H9 (cell line): ENCODE results near the gene TCEA3. TPM values are rescaled to one million over a fixed set of nuclear protein-coding genes. Genes with fewer than 3 reads are reported as not detected.

Source experiments
- DNase-seq: peaks from one replicate; pipeline ENCODE4 v3.0.0-alpha.2; 2017
- H2AFZ ChIP-seq: one replicate; pipeline ENCODE4 v1.6.1; 2013; ENCODE audit warnings: mild to moderate bottlenecking, low read length, control low read depth, moderate library complexity
- H2AK5ac ChIP-seq: 2 replicates; pipeline ENCODE4 v1.6.1; 2013; ENCODE audit warnings: low read length, control low read depth, mixed read lengths; ENCODE audit not compliant: insufficient read length
- H2BK120ac ChIP-seq: one replicate; pipeline ENCODE4 v1.6.1; 2013; ENCODE audit warnings: low read depth, mild to moderate bottlenecking, low read length, control low read depth, inconsistent platforms; ENCODE audit not compliant: poor library complexity, severe bottlenecking
- H2BK12ac ChIP-seq: 2 replicates; pipeline ENCODE4 v1.6.1; 2013; ENCODE audit warnings: low read length, control low read depth, mixed read lengths, low read depth; ENCODE audit not compliant: insufficient read length
- H2BK15ac ChIP-seq: 2 replicates; pipeline ENCODE4 v1.6.1; 2013; ENCODE audit warnings: low read depth, low read length, control low read depth
- H2BK20ac ChIP-seq: one replicate; pipeline ENCODE4 v1.6.1; 2013; ENCODE audit warnings: low read depth, mild to moderate bottlenecking, low read length, control low read depth, inconsistent platforms; ENCODE audit not compliant: poor library complexity, severe bottlenecking
- H2BK5ac ChIP-seq: 2 replicates; pipeline ENCODE4 v1.6.1; 2013; ENCODE audit warnings: low read length, control low read depth, mixed read lengths; ENCODE audit not compliant: insufficient read length
- H3K14ac ChIP-seq: 2 replicates; pipeline ENCODE4 v1.6.1; 2013; ENCODE audit warnings: low read length, control low read depth; ENCODE audit not compliant: insufficient read depth
- H3K18ac ChIP-seq: 2 replicates; pipeline ENCODE4 v1.6.1; 2013; ENCODE audit warnings: low read depth, mild to moderate bottlenecking, mixed read lengths, low read length, control low read depth; ENCODE audit not compliant: insufficient read length
- H3K23ac ChIP-seq: 2 replicates; pipeline ENCODE4 v1.6.1; 2013; ENCODE audit warnings: low read length, control low read depth, mixed read lengths, low read depth; ENCODE audit not compliant: insufficient read length
- H3K23me2 ChIP-seq: 2 replicates; pipeline ENCODE4 v1.6.1; 2013; ENCODE audit warnings: low read depth, mild to moderate bottlenecking, mixed read lengths, low read length, control low read depth; ENCODE audit not compliant: insufficient read length, poor library complexity, severe bottlenecking
- H3K27ac ChIP-seq: 2 replicates; pipeline ENCODE4 v1.5.1; 2013; ENCODE audit warnings: low read length, control low read depth, mixed read lengths, low read depth; ENCODE audit not compliant: insufficient read length
- H3K27me3 ChIP-seq: 2 replicates; pipeline ENCODE4 v1.6.1; 2013; ENCODE audit warnings: low read length, control low read depth, inconsistent platforms; ENCODE audit not compliant: insufficient read depth
- H3K4ac ChIP-seq: 2 replicates; pipeline ENCODE4 v1.6.1; 2013; ENCODE audit warnings: low read depth, mild to moderate bottlenecking, control low read depth, inconsistent platforms, low read length, moderate library complexity
- H3K4me1 ChIP-seq: 2 replicates; pipeline ENCODE4 v1.6.1; 2013; ENCODE audit warnings: low read length, control low read depth, inconsistent platforms; ENCODE audit not compliant: insufficient read depth
- H3K4me2 ChIP-seq: 2 replicates; pipeline ENCODE4 v1.6.1; 2013; ENCODE audit warnings: low read length, control low read depth, mixed read lengths; ENCODE audit not compliant: insufficient read length, insufficient read depth
- H3K56ac ChIP-seq: 2 replicates; pipeline ENCODE4 v1.6.1; 2013; ENCODE audit warnings: low read depth, mild to moderate bottlenecking, mixed read lengths, low read length, control low read depth; ENCODE audit not compliant: insufficient read length
- H3K79me1 ChIP-seq: 2 replicates; pipeline ENCODE4 v1.6.1; 2013; ENCODE audit warnings: low read depth, mild to moderate bottlenecking, moderate library complexity, low read length, control low read depth, inconsistent platforms; ENCODE audit not compliant: insufficient read depth, poor library complexity, severe bottlenecking
- H3K79me2 ChIP-seq: 2 replicates; pipeline ENCODE4 v1.6.1; 2013; ENCODE audit warnings: low read length, control low read depth, inconsistent platforms; ENCODE audit not compliant: insufficient read depth
- H3K9ac ChIP-seq: 2 replicates; pipeline ENCODE4 v1.6.1; 2013; ENCODE audit warnings: low read length, control low read depth, mixed read lengths; ENCODE audit not compliant: insufficient read length; ENCODE audit errors: extremely low read depth
- H3K9me3 ChIP-seq: one replicate; pipeline ENCODE4 v1.6.1; 2013; ENCODE audit warnings: low read depth, low read length, inconsistent platforms; ENCODE audit not compliant: control insufficient read depth
- H3T11ph ChIP-seq: one replicate; pipeline ENCODE4 v1.6.1; 2013; ENCODE audit warnings: mild to moderate bottlenecking, low read length, control low read depth, inconsistent platforms
- H4K20me1 ChIP-seq: one replicate; pipeline ENCODE4 v1.6.1; 2013; ENCODE audit not compliant: control insufficient read depth, insufficient read length, insufficient read depth
- H4K5ac ChIP-seq: 2 replicates; pipeline ENCODE4 v1.6.1; 2013; ENCODE audit warnings: low read depth, mild to moderate bottlenecking, mixed read lengths, low read length, control low read depth; ENCODE audit not compliant: insufficient read length
- H4K8ac ChIP-seq: replicated peaks from 2 replicates; pipeline ENCODE4 v1.6.1; 2013; ENCODE audit warnings: low read length, control low read depth, mixed read lengths, low read depth; ENCODE audit not compliant: insufficient read length
- H4K91ac ChIP-seq: 2 replicates; pipeline ENCODE4 v1.6.1; 2013; ENCODE audit warnings: low read depth, mild to moderate bottlenecking, moderate library complexity, mixed read lengths, low read length, control low read depth; ENCODE audit not compliant: insufficient read length
- H3K27ac Mint-ChIP-seq, 3 experiments: 2 replicates in 2 of 3; 3 replicates in 1 of 3; pipeline ENCODE4 v1.8.0; 2020 to 2021; ENCODE audit warnings: mixed read lengths in 3 of 3, mild to moderate bottlenecking in 1 of 3, moderate library complexity in 1 of 3
- H3K27me3 Mint-ChIP-seq: 2 replicates; pipeline ENCODE4 v1.8.0; 2021; ENCODE audit warnings: low read depth, mild to moderate bottlenecking, moderate library complexity, mixed read lengths
- H3K36me3 Mint-ChIP-seq, 3 experiments: 2 replicates in 2 of 3; 3 replicates in 1 of 3; pipeline ENCODE4 v1.8.0; 2020 to 2021; ENCODE audit warnings: low read depth in 3 of 3, mixed read lengths in 3 of 3; ENCODE audit not compliant: insufficient read depth in 1 of 3
- H3K4me1 Mint-ChIP-seq, 2 experiments: 2 replicates each; pipeline ENCODE4 v1.8.0; 2020; ENCODE audit warnings: mixed read lengths in 2 of 2
- H3K4me3 Mint-ChIP-seq, 2 experiments: 2 replicates in 1 of 2; 3 replicates in 1 of 2; pipeline ENCODE4 v1.8.0; 2020 to 2021; ENCODE audit warnings: mild to moderate bottlenecking in 2 of 2, mixed read lengths in 2 of 2, moderate library complexity in 1 of 2
- H3K9me3 Mint-ChIP-seq, 2 experiments: 2 replicates in 1 of 2; 3 replicates in 1 of 2; pipeline ENCODE4 v1.8.0; 2020; ENCODE audit warnings: mild to moderate bottlenecking in 2 of 2, mixed read lengths in 2 of 2, moderate library complexity in 1 of 2
- CTCF ChIP-seq: fragments of 200-600 bp; sonication (generic); conservative IDR thresholded peaks from 3 replicates; pipeline ENCODE4 v1.8.0; 2021; ENCODE audit warnings: antibody characterized with exemption, mild to moderate bottlenecking
- WGBS: extraction: QIAGEN DNeasy Blood & Tissue Kit; methylation state at CpG from one replicate; pipeline ENCODE4 v1.1.7; 2013; ENCODE audit warnings: missing lambda C conversion rate, low lambda C conversion rate, mixed read lengths; ENCODE audit not compliant: insufficient read length; ENCODE audit errors: extremely low coverage; 5-methylcytosine and 5-hydroxymethylcytosine counted together
- total RNA-seq: library from RNA; stranded (reverse); gene quantifications from 2 replicates; pipeline ENCODE4 v1.2.1, GENCODE V29; 2021

Gene TCEA3
- total RNA-seq, 1 experiment from 2014 or later = 0.37 TPM

- Histone ChIP-seq H3K27me3 (peaks cover 43% of the 10 kb centered on the region; the same call in 1 of the 2 replicates), H4K8ac (no peak overlapping the region), H2BK20ac (no peak overlapping the region), H4K91ac (no peak overlapping the region), H3K9me3 (peaks cover 7% of the 10 kb centered on the region), H4K20me1 (no peaks in the 10 kb centered on the region), H3K23me2 (no peaks in the 10 kb centered on the region), H3K79me1 (no peaks in the 10 kb centered on the region), H3K56ac (no peak overlapping the region), H3K4me2 (peak overlapping the region; percentile 1), H3K14ac (no peak overlapping the region), H3K4me1 (no peaks in the 10 kb centered on the region; the same call in 1 of the 2 replicates), H3K79me2 (no peaks in the 10 kb centered on the region), H3T11ph (no peak overlapping the region), H2BK15ac (no peak overlapping the region), H2BK5ac (no peak overlapping the region), H3K27ac (no peak overlapping the region), H3K4ac (no peak overlapping the region), H3K9ac (no peak overlapping the region), H2AFZ (no peak overlapping the region), H2BK120ac (no peak overlapping the region), H3K23ac (no peak overlapping the region), H2AK5ac (no peak overlapping the region), H4K5ac (no peak overlapping the region), H3K18ac (no peak overlapping the region), H2BK12ac (no peak overlapping the region)
- Mint-ChIP-seq H3K9me3 (peaks cover 0 to 5% of the 10 kb centered on the region in 2 experiments; a peak in 1 of 5 replicates), H3K27ac (no peak overlapping the region; a peak in 1 of 7 replicates), H3K4me1 (peaks cover 17 to 18% of the 10 kb centered on the region in 2 experiments), H3K36me3 (no peaks in the 10 kb centered on the region), H3K4me3 (peak overlapping the region in 1 of 2 experiments; percentile 1; a peak in 1 of 5 replicates), H3K27me3 (no peaks in the 10 kb centered on the region)
- WGBS = no CpG with 5 or more reads among the region's 7 CpGs
- TF ChIP-seq CTCF = no peak
- peak; percentile 60 for DNase-seq
These were observed 29.9 kb downstream of the TCEA3 start for GRCh38 chr1:23394684-23395083.
